BLaER1 (cell line): ENCODE measurements around the gene TRMT11.

Source experiments
- H3K27ac ChIP-seq: shearing (Covaris generic); formaldehyde crosslinking; 2 replicates; pipeline ENCODE4 v1.8.1; 2022
- H3K27me3 ChIP-seq: shearing (Covaris generic); formaldehyde crosslinking; 2 replicates; pipeline ENCODE4 v1.8.1; 2022
- H3K36me3 ChIP-seq: shearing (Covaris generic); formaldehyde crosslinking; 2 replicates; pipeline ENCODE4 v1.8.1; 2022
- H3K4me1 ChIP-seq: shearing (Covaris generic); formaldehyde crosslinking; 2 replicates; pipeline ENCODE4 v1.8.1; 2022
- H3K4me2 ChIP-seq: shearing (Covaris generic); formaldehyde crosslinking; 2 replicates; pipeline ENCODE4 v1.8.1; 2022
- H3K4me3 ChIP-seq: shearing (Covaris generic); formaldehyde crosslinking; 2 replicates; pipeline ENCODE4 v1.8.1; 2022
- H3K9ac ChIP-seq: shearing (Covaris generic); formaldehyde crosslinking; 2 replicates; pipeline ENCODE4 v1.8.1; 2022
- H3K9me3 ChIP-seq: shearing (Covaris generic); formaldehyde crosslinking; 2 replicates; pipeline ENCODE4 v1.8.1; 2022
- H4K20me1 ChIP-seq: shearing (Covaris generic); formaldehyde crosslinking; 2 replicates; pipeline ENCODE4 v1.8.1; 2022
- Cebpa-rat ChIP-seq: shearing (Covaris generic); IDR thresholded peaks from 2 replicates; pipeline ENCODE4 v1.8.1; 2022

Gene TRMT11

GRCh38 chr6:126039284-126039683 is 52.9 kb downstream of the TRMT11 start:
- H3K9ac ChIP-seq, result no peak overlapping the region
- no peaks in the 10 kb centered on the region for H3K27me3 ChIP-seq
- H3K4me1 ChIP-seq, result no peaks in the 10 kb centered on the region
- no peak for TF ChIP-seq Cebpa-rat
- H3K27ac ChIP-seq, result no peak overlapping the region
- H3K9me3 ChIP-seq, result peaks cover 1% of the 10 kb centered on the region
- H3K4me3 ChIP-seq, result no peak overlapping the region
- no peaks in the 10 kb centered on the region for H4K20me1 ChIP-seq
- peaks cover 10% of the 10 kb centered on the region; the same call in 1 of the 2 replicates for H3K36me3 ChIP-seq
- no peak overlapping the region for H3K4me2 ChIP-seq

GRCh38 chr6:126040394-126040793 is 54.1 kb downstream of the TRMT11 start:
- no peaks in the 10 kb centered on the region for H3K27me3 ChIP-seq
- no peak overlapping the region for H3K27ac ChIP-seq
- H3K4me3 ChIP-seq, result no peak overlapping the region
- no peak for TF ChIP-seq Cebpa-rat
- H3K36me3 ChIP-seq, result peaks cover 14% of the 10 kb centered on the region; the same call in 1 of the 2 replicates
- H3K4me1 ChIP-seq, result no peaks in the 10 kb centered on the region
- peaks cover 6% of the 10 kb centered on the region for H3K9me3 ChIP-seq
- no peak overlapping the region for H3K4me2 ChIP-seq
- no peak overlapping the region for H3K9ac ChIP-seq
- no peaks in the 10 kb centered on the region for H4K20me1 ChIP-seq

- H3K9ac ChIP-seq, result no peak overlapping the region
Observed at GRCh38 chr6:126040826-126041225, 54.5 kb downstream of the TRMT11 start.

GRCh38 chr6:126041516-126041915 is 55.2 kb downstream of the TRMT11 start:
- Histone ChIP-seq H3K9ac (no peak overlapping the region), H3K36me3 (peaks cover 10% of the 10 kb centered on the region; the same call in 1 of the 2 replicates)

More at GRCh38 chr6:126040826-126041225, 54.5 kb downstream of the TRMT11 start:
- no peaks in the 10 kb centered on the region for H3K27me3 ChIP-seq
- TF ChIP-seq Cebpa-rat, result no peak
- peaks cover 6% of the 10 kb centered on the region for H3K9me3 ChIP-seq
- H3K27ac ChIP-seq, result no peak overlapping the region
- H3K4me2 ChIP-seq, result no peak overlapping the region
- no peaks in the 10 kb centered on the region for H3K4me1 ChIP-seq
- no peaks in the 10 kb centered on the region for H4K20me1 ChIP-seq
- H3K4me3 ChIP-seq, result no peak overlapping the region
- peaks cover 13% of the 10 kb centered on the region; the same call in 1 of the 2 replicates for H3K36me3 ChIP-seq

GRCh38 chr6:126042001-126042419 is 55.7 kb downstream of the TRMT11 start:
- Histone ChIP-seq H3K4me3 (no peak overlapping the region), H3K9ac (no peak overlapping the region), H3K36me3 (peaks cover 10% of the 10 kb centered on the region; the same call in 1 of the 2 replicates), H3K4me1 (no peaks in the 10 kb centered on the region), H3K4me2 (no peak overlapping the region), H3K27ac (no peak overlapping the region), H3K27me3 (no peaks in the 10 kb centered on the region), H4K20me1 (no peaks in the 10 kb centered on the region), H3K9me3 (peaks cover 6% of the 10 kb centered on the region)
- TF ChIP-seq Cebpa-rat, result no peak

More at GRCh38 chr6:126041516-126041915, 55.2 kb downstream of the TRMT11 start:
- no peaks in the 10 kb centered on the region for H4K20me1 ChIP-seq
- H3K9me3 ChIP-seq, result peaks cover 6% of the 10 kb centered on the region
- TF ChIP-seq Cebpa-rat, result no peak
- no peaks in the 10 kb centered on the region for H3K27me3 ChIP-seq
- H3K4me2 ChIP-seq, result no peak overlapping the region
- no peak overlapping the region for H3K27ac ChIP-seq
- H3K4me3 ChIP-seq, result no peak overlapping the region
- no peaks in the 10 kb centered on the region for H3K4me1 ChIP-seq

- Histone ChIP-seq H3K36me3 (peaks cover 17% of the 10 kb centered on the region; the same call in 1 of the 2 replicates), H3K4me3 (no peak overlapping the region), H4K20me1 (no peaks in the 10 kb centered on the region), H3K9ac (no peak overlapping the region), H3K4me2 (no peak overlapping the region), H3K27me3 (no peaks in the 10 kb centered on the region), H3K4me1 (no peaks in the 10 kb centered on the region), H3K9me3 (peaks cover 6% of the 10 kb centered on the region), H3K27ac (no peak overlapping the region)
- TF ChIP-seq Cebpa-rat, result no peak
Observed at GRCh38 chr6:126047648-126048047, 61.3 kb downstream of the TRMT11 start.

- no peak overlapping the region for H3K4me3 ChIP-seq
- H3K9me3 ChIP-seq, result peaks cover 6% of the 10 kb centered on the region
- no peaks in the 10 kb centered on the region for H4K20me1 ChIP-seq
- H3K36me3 ChIP-seq, result peaks cover 17% of the 10 kb centered on the region; the same call in 1 of the 2 replicates
- H3K27me3 ChIP-seq, result no peaks in the 10 kb centered on the region
- no peak overlapping the region for H3K27ac ChIP-seq
- TF ChIP-seq Cebpa-rat, result no peak
- no peak overlapping the region for H3K9ac ChIP-seq
- H3K4me1 ChIP-seq, result no peaks in the 10 kb centered on the region
- no peak overlapping the region for H3K4me2 ChIP-seq
Observed at GRCh38 chr6:126048635-126049034, 62.3 kb downstream of the TRMT11 start.

GRCh38 chr6:126050795-126051194 is 64.5 kb downstream of the TRMT11 start:
- no peak overlapping the region for H3K4me2 ChIP-seq
- TF ChIP-seq Cebpa-rat, result no peak
- H3K27me3 ChIP-seq, result no peaks in the 10 kb centered on the region
- no peaks in the 10 kb centered on the region for H3K4me1 ChIP-seq
- H3K9me3 ChIP-seq, result no peaks in the 10 kb centered on the region
- H3K4me3 ChIP-seq, result no peak overlapping the region
- peaks cover 13% of the 10 kb centered on the region; the same call in 1 of the 2 replicates for H3K36me3 ChIP-seq
- H3K27ac ChIP-seq, result no peak overlapping the region
- no peak overlapping the region for H3K9ac ChIP-seq
- no peaks in the 10 kb centered on the region for H4K20me1 ChIP-seq

- Histone ChIP-seq H3K27ac (no peak overlapping the region), H3K4me3 (no peak overlapping the region), H3K4me1 (no peaks in the 10 kb centered on the region), H4K20me1 (no peaks in the 10 kb centered on the region), H3K9ac (no peak overlapping the region), H3K36me3 (peaks cover 13% of the 10 kb centered on the region; the same call in 1 of the 2 replicates), H3K9me3 (no peaks in the 10 kb centered on the region), H3K27me3 (no peaks in the 10 kb centered on the region), H3K4me2 (no peak overlapping the region)
- no peak for TF ChIP-seq Cebpa-rat
Observed at GRCh38 chr6:126051791-126052190, 65.5 kb downstream of the TRMT11 start.

GRCh38 chr6:126052485-126052884 is 66.1 kb downstream of the TRMT11 start:
- TF ChIP-seq Cebpa-rat, result no peak
- no peak overlapping the region for H3K4me3 ChIP-seq
- no peak overlapping the region for H3K27ac ChIP-seq
- H3K4me1 ChIP-seq, result no peaks in the 10 kb centered on the region
- H3K9ac ChIP-seq, result no peak overlapping the region
- H3K36me3 ChIP-seq, result peaks cover 9% of the 10 kb centered on the region; the same call in 1 of the 2 replicates
- H3K4me2 ChIP-seq, result no peak overlapping the region
- no peaks in the 10 kb centered on the region for H3K9me3 ChIP-seq
- no peaks in the 10 kb centered on the region for H3K27me3 ChIP-seq
- H4K20me1 ChIP-seq, result no peaks in the 10 kb centered on the region

GRCh38 chr6:126054258-126054702 is 67.9 kb downstream of the TRMT11 start:
- Histone ChIP-seq H3K36me3 (no peaks in the 10 kb centered on the region), H3K4me1 (no peaks in the 10 kb centered on the region), H3K4me2 (no peak overlapping the region)

More at GRCh38 chr6:126054258-126054702, 67.9 kb downstream of the TRMT11 start:
- no peak overlapping the region for H3K27ac ChIP-seq
- TF ChIP-seq Cebpa-rat, result no peak
- H4K20me1 ChIP-seq, result no peaks in the 10 kb centered on the region
- no peaks in the 10 kb centered on the region for H3K27me3 ChIP-seq
- no peaks in the 10 kb centered on the region for H3K9me3 ChIP-seq
- H3K9ac ChIP-seq, result no peak overlapping the region
- H3K4me3 ChIP-seq, result no peak overlapping the region
